PC-3 (cell line): ENCODE results near the gene RNF149. TPM values are rescaled to one million over a fixed set of nuclear protein-coding genes. Genes with fewer than 3 reads are reported as not detected.

Source experiments
- ATAC-seq: fragments of 200-7000 bp; cut with Tn5 transposase; 2 replicates; pipeline ENCODE4 v1.9.1; 2020; ENCODE audit warnings: mild to moderate bottlenecking, moderate library complexity
- BruUV-seq: library from RNA; stranded (reverse); fragments of 400-500 nt; replicated peaks from 2 replicates; lab custom pipeline; 2021; lab: Mats Ljungman, UMichigan
- CTCF ChIA-PET: fragments of 300-600 bp; sonication (Branson Sonifier 250); formaldehyde crosslinking; loops from one replicate; lab custom pipeline; 2022; ENCODE audit warnings: antibody characterized with exemption; lab: Charles Lee
- POLR2A ChIA-PET: fragments of 300-600 bp; sonication (Branson Sonifier 250); formaldehyde crosslinking; loops from one replicate; lab custom pipeline; 2022; ENCODE audit warnings: antibody characterized with exemption; ENCODE audit not compliant: unreplicated experiment; lab: Charles Lee
- DNase-seq: peaks from one replicate; pipeline ENCODE4 v3.0.0-alpha.2; 2015
- H2AFZ ChIP-seq: fragments of 300-600 bp; sonication (generic); 2 replicates; pipeline ENCODE4 v1.6.0; 2016; ENCODE audit warnings: antibody characterized with exemption, low read length
- H3F3A ChIP-seq: fragments of 300-600 bp; sonication (generic); one replicate; pipeline ENCODE4 v1.6.0; 2017; ENCODE audit warnings: antibody characterized with exemption, low read length, control low read depth, mild to moderate bottlenecking; ENCODE audit not compliant: unreplicated experiment
- H3K27ac ChIP-seq: fragments of 300-600 bp; sonication (generic); 2 replicates; pipeline ENCODE4 v1.5.1; 2016; ENCODE audit warnings: mild to moderate bottlenecking, low read length
- H3K27me3 ChIP-seq: fragments of 300-600 bp; sonication (generic); 2 replicates; pipeline ENCODE4 v1.6.1; 2016; ENCODE audit warnings: low read length, mixed read lengths
- H3K36me3 ChIP-seq: fragments of 300-600 bp; sonication (generic); 2 replicates; pipeline ENCODE4 v1.6.1; 2016; ENCODE audit warnings: low read depth, mixed run types, low read length, mixed read lengths
- H3K4me1 ChIP-seq: fragments of 300-600 bp; sonication (generic); 2 replicates; pipeline ENCODE4 v1.5.1; 2016; ENCODE audit warnings: low read length; ENCODE audit not compliant: insufficient read depth
- H3K4me2 ChIP-seq: fragments of 300-600 bp; sonication (generic); 2 replicates; pipeline ENCODE4 v1.6.0; 2016; ENCODE audit warnings: low read length
- H3K4me3 ChIP-seq: fragments of 300-600 bp; sonication (generic); 2 replicates; pipeline ENCODE4 v1.5.1; 2016; ENCODE audit warnings: mild to moderate bottlenecking, low read length, mixed read lengths
- H3K79me2 ChIP-seq: fragments of 300-600 bp; sonication (generic); 2 replicates; pipeline ENCODE4 v1.6.1; 2017; ENCODE audit warnings: low read length, mixed read lengths
- H3K9ac ChIP-seq: fragments of 300-600 bp; sonication (generic); 2 replicates; pipeline ENCODE4 v1.6.0; 2016; ENCODE audit warnings: mild to moderate bottlenecking, low read length
- H3K9me2 ChIP-seq: fragments of 300-600 bp; sonication (generic); replicated peaks from 2 replicates; pipeline ENCODE4 v1.6.1; 2016; ENCODE audit warnings: mixed run types, low read length, mixed read lengths
- H3K9me3 ChIP-seq: fragments of 300-600 bp; sonication (generic); 2 replicates; pipeline ENCODE4 v1.6.1; 2016; ENCODE audit warnings: low read length, mixed read lengths
- H4K20me1 ChIP-seq: fragments of 300-600 bp; sonication (generic); 2 replicates; pipeline ENCODE4 v1.6.1; 2016; ENCODE audit warnings: low read length, mixed read lengths
- CTCF ChIP-seq: fragments of 300-600 bp; sonication (generic); conservative IDR thresholded peaks from 2 replicates; pipeline ENCODE4 v1.5.1; 2017; ENCODE audit warnings: antibody characterized with exemption, low read depth, mild to moderate bottlenecking, low read length
- EZH2 ChIP-seq: fragments of 300-600 bp; sonication (generic); IDR thresholded peaks from one replicate; pipeline ENCODE4 v1.6.1; 2017; ENCODE audit warnings: antibody characterized with exemption, mild to moderate bottlenecking, low read length; ENCODE audit not compliant: unreplicated experiment
- EZH2phosphoT487 ChIP-seq: fragments of 300-600 bp; sonication (generic); IDR thresholded peaks from 2 replicates; pipeline ENCODE4 v1.6.1; 2018; ENCODE audit warnings: mild to moderate bottlenecking, antibody characterized with exemption, low read length, borderline replicate concordance
- intact Hi-C: fragments of 100-400 bp; cut with micrococcal nuclease; formaldehyde crosslinking; loops from 2 replicates; pipeline ENCODE4 v1.9.0; 2023
- total RNA-seq: library from RNA; depleted of rRNA; stranded (reverse); fragments of >200 nt; gene quantifications from 2 replicates; pipeline ENCODE4 v1.2.3, GENCODE V29; 2014

Gene RNF149
- total RNA-seq, 1 experiment from 2014 or later: 47.3 TPM

GRCh38 chr2:101305492-101306078 lies 2.9 kb downstream of the RNF149 start:
- Histone ChIP-seq H3K36me3 (peaks cover 6% of the 10 kb centered on the region; the same call in 1 of the 2 replicates), H3K4me3 (peak overlapping the region; percentile 83), H3K79me2 (peaks cover 79% of the 10 kb centered on the region), H3K9me2 (no peaks in the 10 kb centered on the region), H3K9ac (no peak overlapping the region), H3K4me1 (peaks cover 47% of the 10 kb centered on the region), H3K27ac (peak overlapping the region; percentile 53; the same call in 1 of the 2 replicates), H4K20me1 (peaks cover 57% of the 10 kb centered on the region), H2AFZ (no peak overlapping the region), H3K9me3 (no peaks in the 10 kb centered on the region), H3K27me3 (no peaks in the 10 kb centered on the region), H3F3A (no peaks in the 10 kb centered on the region), H3K4me2 (peak overlapping the region; percentile 92)
- DNase-seq (peak; percentile 61), ATAC-seq (peak; percentile 54)
- TF ChIP-seq EZH2phosphoT487 (no peak), EZH2 (no peak), CTCF (no peak)
- POLR2A ChIA-PET: no interaction called here
- no TSS peak for BruUV-seq
- CTCF ChIA-PET: interaction anchor here (1.0 kb wide), 1 partner anchor 37 kb away, joined by 3 read pairs; no protein-coding TSS in a partner anchor
- intact Hi-C loops: loop anchor here (2.0 kb wide), 1 partner anchor 27 kb away; no protein-coding TSS in a partner anchor

- peak overlapping the region; percentile 92 for H3K4me2 ChIP-seq
- H3K36me3 ChIP-seq: peaks cover 6% of the 10 kb centered on the region; the same call in 1 of the 2 replicates
- no TSS peak for BruUV-seq
- intact Hi-C loops: no loop called here
- no peak overlapping the region for H3K27ac ChIP-seq
- H3F3A ChIP-seq: no peaks in the 10 kb centered on the region
- H3K4me3 ChIP-seq: peak overlapping the region; percentile 83
- no peaks in the 10 kb centered on the region for H3K27me3 ChIP-seq
- no peaks in the 10 kb centered on the region for H3K9me3 ChIP-seq
- POLR2A ChIA-PET: no interaction called here
- no peak overlapping the region for H2AFZ ChIP-seq
- peaks cover 85% of the 10 kb centered on the region for H3K79me2 ChIP-seq
- no peak overlapping the region for H3K9ac ChIP-seq
- peaks cover 47% of the 10 kb centered on the region for H3K4me1 ChIP-seq
- H3K9me2 ChIP-seq: no peaks in the 10 kb centered on the region
- no peak for ATAC-seq
- H4K20me1 ChIP-seq: peaks cover 61% of the 10 kb centered on the region
- TF ChIP-seq CTCF (no peak), EZH2phosphoT487 (no peak), EZH2 (no peak)
- CTCF ChIA-PET: interaction anchor here (1.0 kb wide), 1 partner anchor 37 kb away, joined by 3 read pairs; no protein-coding TSS in a partner anchor
- DNase-seq: no peak
These were observed 3.5 kb downstream of the RNF149 start for GRCh38 chr2:101305035-101305434.

- no TSS peak for BruUV-seq
- peaks cover 41% of the 10 kb centered on the region for H3K4me1 ChIP-seq
- ATAC-seq (no peak), DNase-seq (no peak)
- no peak overlapping the region for H3K27ac ChIP-seq
- TF ChIP-seq EZH2 (no peak), CTCF (no peak), EZH2phosphoT487 (no peak)
- H3K36me3 ChIP-seq: peaks cover 10% of the 10 kb centered on the region; the same call in 1 of the 2 replicates
- H2AFZ ChIP-seq: no peak overlapping the region
- H3K9me2 ChIP-seq: no peaks in the 10 kb centered on the region
- peaks cover 70% of the 10 kb centered on the region for H4K20me1 ChIP-seq
- peaks cover 98% of the 10 kb centered on the region for H3K79me2 ChIP-seq
- no peaks in the 10 kb centered on the region for H3K9me3 ChIP-seq
- CTCF ChIA-PET: interaction anchor here (0.6 kb wide), 1 partner anchor 83 kb away, joined by 7 read pairs; no protein-coding TSS in a partner anchor
- POLR2A ChIA-PET: no interaction called here
- H3K4me2 ChIP-seq: 0 out of 2 replicates have a peak overlapping the region, but pooled peaks have one; percentile 92
- no peak overlapping the region for H3K4me3 ChIP-seq
- H3F3A ChIP-seq: no peaks in the 10 kb centered on the region
- intact Hi-C loops: no loop called here
- no peaks in the 10 kb centered on the region for H3K27me3 ChIP-seq
- no peak overlapping the region for H3K9ac ChIP-seq
These were observed 4.8 kb downstream of the RNF149 start for GRCh38 chr2:101303688-101304087.
